WTC11 (cell line): ENCODE data around the gene RPS6KA6. TPM values are rescaled to one million over a fixed set of nuclear protein-coding genes. Genes with fewer than 3 reads are reported as not detected.

Experiments used
- ATAC-seq: fragments of 200-7000 bp; cut with Tn5 transposase; 2 replicates; pipeline ENCODE4 v1.10.0; 2021; ENCODE audit warnings: mild to moderate bottlenecking, moderate library complexity
- CTCF ChIA-PET: fragments of 300-600 bp; sonication (Branson Sonifier 250); formaldehyde crosslinking; loops from one replicate; lab custom pipeline; 2021; ENCODE audit warnings: antibody characterized with exemption; lab: Charles Lee
- POLR2A ChIA-PET: fragments of 350-600 bp; sonication (Branson Sonifier 250); formaldehyde crosslinking; loops from one replicate; lab custom pipeline; 2021; ENCODE audit warnings: antibody characterized with exemption; lab: Charles Lee
- DNase-seq: peaks from one replicate; pipeline ENCODE4 v3.0.0; 2021; ENCODE audit warnings: low spot score
- H3K27ac Mint-ChIP-seq: 2 replicates; pipeline ENCODE4 v1.8.0; 2021; ENCODE audit warnings: mixed read lengths
- H3K27me3 Mint-ChIP-seq: 2 replicates; pipeline ENCODE4 v1.8.0; 2021; ENCODE audit warnings: low read depth, mild to moderate bottlenecking, moderate library complexity, mixed read lengths
- H3K36me3 Mint-ChIP-seq: 2 replicates; pipeline ENCODE4 v1.8.0; 2021; ENCODE audit warnings: mixed read lengths
- H3K4me1 Mint-ChIP-seq: 2 replicates; pipeline ENCODE4 v1.8.0; 2022; ENCODE audit warnings: mixed read lengths
- H3K4me3 Mint-ChIP-seq: 2 replicates; pipeline ENCODE4 v1.8.0; 2021; ENCODE audit warnings: mild to moderate bottlenecking, moderate library complexity, mixed read lengths
- H3K9me3 Mint-ChIP-seq: 2 replicates; pipeline ENCODE4 v1.8.0; 2021; ENCODE audit warnings: mixed read lengths
- CREM ChIP-seq: sonication (generic); formaldehyde crosslinking; IDR thresholded peaks from 2 replicates; pipeline ENCODE4 v1.8.1; 2022; ENCODE audit warnings: mild to moderate bottlenecking, missing genetic modification reagents, moderate library complexity
- EMX1 ChIP-seq: fragments of 250-450 bp; sonication (Bioruptor Pico); IDR thresholded peaks from 2 replicates; pipeline ENCODE4 v1.8.0; 2021; ENCODE audit warnings: mild to moderate bottlenecking
- KAT7 ChIP-seq: sonication (generic); formaldehyde crosslinking; IDR thresholded peaks from 2 replicates; pipeline ENCODE4 v1.8.1; 2023; ENCODE audit warnings: missing genetic modification reagents, mild to moderate bottlenecking, borderline replicate concordance
- MXD4 ChIP-seq: fragments of 250-450 bp; sonication (Bioruptor Pico); IDR thresholded peaks from 2 replicates; pipeline ENCODE4 v1.8.0; 2021; ENCODE audit warnings: mild to moderate bottlenecking, moderate library complexity, borderline replicate concordance
- NFATC4 ChIP-seq: fragments of 250-450 bp; sonication (Bioruptor Pico); IDR thresholded peaks from 2 replicates; pipeline ENCODE4 v1.9.0; 2021; ENCODE audit warnings: mild to moderate bottlenecking
- NR1H2 ChIP-seq: sonication (generic); formaldehyde crosslinking; IDR thresholded peaks from 2 replicates; pipeline ENCODE4 v1.9.0; 2021; ENCODE audit warnings: mild to moderate bottlenecking, moderate library complexity, missing genetic modification reagents
- TCF7 ChIP-seq: sonication (generic); formaldehyde crosslinking; IDR thresholded peaks from 2 replicates; pipeline ENCODE4 v1.8.0; 2022; ENCODE audit warnings: mild to moderate bottlenecking, low read depth, missing genetic modification reagents, moderate library complexity
- TP53 ChIP-seq: sonication (generic); formaldehyde crosslinking; IDR thresholded peaks from 2 replicates; pipeline ENCODE4 v1.8.1; 2023; ENCODE audit warnings: mild to moderate bottlenecking, missing genetic modification reagents
- ZBTB21 ChIP-seq: sonication (generic); formaldehyde crosslinking; IDR thresholded peaks from 2 replicates; pipeline ENCODE4 v1.8.1; 2023; ENCODE audit warnings: mild to moderate bottlenecking, missing genetic modification reagents, borderline replicate concordance
- ZNF232 ChIP-seq: sonication (generic); formaldehyde crosslinking; IDR thresholded peaks from 2 replicates; pipeline ENCODE4 v1.8.0; 2022; ENCODE audit warnings: mild to moderate bottlenecking, missing genetic modification reagents
- ZNF317 ChIP-seq: sonication (generic); formaldehyde crosslinking; IDR thresholded peaks from 2 replicates; pipeline ENCODE4 v1.8.1; 2023; ENCODE audit warnings: low read depth, mild to moderate bottlenecking, moderate library complexity, missing genetic modification reagents, borderline replicate concordance
- total RNA-seq: library from RNA; stranded (reverse); gene quantifications from 3 replicates; pipeline ENCODE4 v1.2.3, GENCODE V29; 2021
- TF ChIP-seq, protein P1 (sequence below): sonication (generic); formaldehyde crosslinking; IDR thresholded peaks from 2 replicates; pipeline ENCODE4 v1.8.0; 2022; ENCODE audit warnings: mild to moderate bottlenecking, missing genetic modification reagents
- TF ChIP-seq, protein P2 (sequence below): fragments of 250-450 bp; sonication (Bioruptor Pico); IDR thresholded peaks from 2 replicates; pipeline ENCODE4 v1.8.0; 2021; ENCODE audit warnings: mild to moderate bottlenecking
- TF ChIP-seq, protein P3 (sequence below): fragments of 250-450 bp; sonication (Bioruptor Pico); IDR thresholded peaks from 2 replicates; pipeline ENCODE4 v1.9.0; 2021; ENCODE audit warnings: mild to moderate bottlenecking
- TF ChIP-seq, protein P4 (sequence below): sonication (generic); formaldehyde crosslinking; IDR thresholded peaks from 2 replicates; pipeline ENCODE4 v1.8.1; 2022; ENCODE audit warnings: low read depth, missing genetic modification reagents, borderline replicate concordance
- TF ChIP-seq, protein P5 (sequence below): sonication (generic); formaldehyde crosslinking; IDR thresholded peaks from 2 replicates; pipeline ENCODE4 v1.8.1; 2023; ENCODE audit warnings: mild to moderate bottlenecking, missing genetic modification reagents, moderate library complexity
- TF ChIP-seq, protein P6 (sequence below): sonication (generic); formaldehyde crosslinking; IDR thresholded peaks from 2 replicates; pipeline ENCODE4 v1.8.0; 2022; ENCODE audit warnings: missing genetic modification reagents
- TF ChIP-seq, protein P7 (sequence below): sonication (generic); formaldehyde crosslinking; IDR thresholded peaks from 2 replicates; pipeline ENCODE4 v1.8.1; 2023; ENCODE audit warnings: mild to moderate bottlenecking, missing genetic modification reagents, borderline replicate concordance
- TF ChIP-seq, protein P8 (sequence below): sonication (generic); formaldehyde crosslinking; IDR thresholded peaks from 2 replicates; pipeline ENCODE4 v1.8.1; 2022; ENCODE audit warnings: low read depth, mild to moderate bottlenecking, moderate library complexity, missing genetic modification reagents, borderline replicate concordance

Gene RPS6KA6
- total RNA-seq, 1 experiment from 2014 or later: 13.3 TPM

DNA sequence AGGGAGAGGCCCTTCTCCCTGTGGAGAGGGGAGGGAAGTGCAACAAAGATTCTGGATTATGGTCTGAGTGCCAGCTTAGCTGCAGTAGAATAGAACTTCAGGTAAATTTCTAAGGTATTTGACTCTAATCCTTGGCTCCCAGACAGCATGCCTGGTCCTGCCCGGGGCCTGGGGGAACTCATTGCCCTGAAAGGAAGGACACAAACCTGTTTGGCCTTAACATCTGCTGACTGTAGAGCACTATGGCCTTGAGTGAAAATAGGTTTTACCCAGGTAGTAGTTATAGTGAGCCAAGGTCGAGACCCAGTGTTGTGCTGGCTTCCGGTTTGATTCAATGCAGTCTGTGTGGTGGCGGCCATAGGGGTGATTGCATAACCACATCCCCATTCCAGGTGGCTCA lies 64.4 kb downstream of the RPS6KA6 start:
- POLR2A ChIA-PET: no interaction called here
- Mint-ChIP-seq H3K36me3 (no peaks in the 10 kb centered on the region), H3K9me3 (no peaks in the 10 kb centered on the region), H3K27ac (no peak overlapping the region)
- ATAC-seq: no peak
- TF ChIP-seq, protein P1, sequence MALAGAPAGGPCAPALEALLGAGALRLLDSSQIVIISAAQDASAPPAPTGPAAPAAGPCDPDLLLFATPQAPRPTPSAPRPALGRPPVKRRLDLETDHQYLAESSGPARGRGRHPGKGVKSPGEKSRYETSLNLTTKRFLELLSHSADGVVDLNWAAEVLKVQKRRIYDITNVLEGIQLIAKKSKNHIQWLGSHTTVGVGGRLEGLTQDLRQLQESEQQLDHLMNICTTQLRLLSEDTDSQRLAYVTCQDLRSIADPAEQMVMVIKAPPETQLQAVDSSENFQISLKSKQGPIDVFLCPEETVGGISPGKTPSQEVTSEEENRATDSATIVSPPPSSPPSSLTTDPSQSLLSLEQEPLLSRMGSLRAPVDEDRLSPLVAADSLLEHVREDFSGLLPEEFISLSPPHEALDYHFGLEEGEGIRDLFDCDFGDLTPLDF: no peak
- TF ChIP-seq, all 79 proteins: peak for 0
- no peak overlapping the region for H3K4me3 Mint-ChIP-seq
- CTCF ChIA-PET: no interaction called here
- no peaks in the 10 kb centered on the region for H3K27me3 Mint-ChIP-seq
- H3K4me1 Mint-ChIP-seq: peaks cover 6% of the 10 kb centered on the region
- DNase-seq: no peak

DNA sequence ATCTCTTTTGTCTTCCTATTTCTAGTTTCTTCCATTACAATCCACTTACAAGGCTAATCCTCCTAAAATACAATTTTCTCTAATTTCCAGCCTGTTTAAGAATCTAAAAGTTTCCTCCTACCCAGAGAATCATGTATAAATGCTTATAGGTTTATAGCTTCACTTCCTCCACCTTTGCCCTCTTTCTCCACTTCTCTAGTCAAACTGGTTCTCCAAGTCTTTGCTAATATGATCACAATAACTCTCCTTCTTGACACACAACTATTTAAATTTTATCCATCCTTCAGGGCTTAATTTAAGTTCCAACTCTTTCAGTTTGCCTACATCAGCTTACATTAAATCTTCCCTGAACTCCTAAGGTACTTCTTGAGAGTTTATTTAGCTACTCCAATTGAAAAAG lies 69.2 kb downstream of the RPS6KA6 start:
- Mint-ChIP-seq H3K9me3 (peaks cover 2% of the 10 kb centered on the region; the same call in 1 of the 2 replicates), H3K27ac (no peak overlapping the region), H3K27me3 (no peaks in the 10 kb centered on the region), H3K4me3 (no peak overlapping the region), H3K4me1 (peaks cover 8% of the 10 kb centered on the region), H3K36me3 (peaks cover 12% of the 10 kb centered on the region)
- CTCF ChIA-PET: interaction anchor here (1.3 kb wide), 1 partner anchor 72 kb away, joined by 9 read pairs; no protein-coding TSS in a partner anchor
- POLR2A ChIA-PET: no interaction called here
- DNase-seq (no peak), ATAC-seq (no peak)
- no peak for TF ChIP-seq EMX1 (CRISPR knock-in tag)
- TF ChIP-seq NR1H2: no peak
- no peak for TF ChIP-seq CREM (CRISPR knock-in tag)
- TF ChIP-seq KAT7 (CRISPR knock-in tag): no peak
- TF ChIP-seq, protein P2, sequence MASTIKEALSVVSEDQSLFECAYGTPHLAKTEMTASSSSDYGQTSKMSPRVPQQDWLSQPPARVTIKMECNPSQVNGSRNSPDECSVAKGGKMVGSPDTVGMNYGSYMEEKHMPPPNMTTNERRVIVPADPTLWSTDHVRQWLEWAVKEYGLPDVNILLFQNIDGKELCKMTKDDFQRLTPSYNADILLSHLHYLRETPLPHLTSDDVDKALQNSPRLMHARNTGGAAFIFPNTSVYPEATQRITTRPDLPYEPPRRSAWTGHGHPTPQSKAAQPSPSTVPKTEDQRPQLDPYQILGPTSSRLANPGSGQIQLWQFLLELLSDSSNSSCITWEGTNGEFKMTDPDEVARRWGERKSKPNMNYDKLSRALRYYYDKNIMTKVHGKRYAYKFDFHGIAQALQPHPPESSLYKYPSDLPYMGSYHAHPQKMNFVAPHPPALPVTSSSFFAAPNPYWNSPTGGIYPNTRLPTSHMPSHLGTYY: no peak
- TF ChIP-seq, protein P3, sequence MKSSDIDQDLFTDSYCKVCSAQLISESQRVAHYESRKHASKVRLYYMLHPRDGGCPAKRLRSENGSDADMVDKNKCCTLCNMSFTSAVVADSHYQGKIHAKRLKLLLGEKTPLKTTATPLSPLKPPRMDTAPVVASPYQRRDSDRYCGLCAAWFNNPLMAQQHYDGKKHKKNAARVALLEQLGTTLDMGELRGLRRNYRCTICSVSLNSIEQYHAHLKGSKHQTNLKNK (CRISPR knock-in tag): no peak
- no peak for TF ChIP-seq ZBTB21 (CRISPR knock-in tag)
- TF ChIP-seq ZNF232 (CRISPR knock-in tag): no peak
- TF ChIP-seq, protein P4, sequence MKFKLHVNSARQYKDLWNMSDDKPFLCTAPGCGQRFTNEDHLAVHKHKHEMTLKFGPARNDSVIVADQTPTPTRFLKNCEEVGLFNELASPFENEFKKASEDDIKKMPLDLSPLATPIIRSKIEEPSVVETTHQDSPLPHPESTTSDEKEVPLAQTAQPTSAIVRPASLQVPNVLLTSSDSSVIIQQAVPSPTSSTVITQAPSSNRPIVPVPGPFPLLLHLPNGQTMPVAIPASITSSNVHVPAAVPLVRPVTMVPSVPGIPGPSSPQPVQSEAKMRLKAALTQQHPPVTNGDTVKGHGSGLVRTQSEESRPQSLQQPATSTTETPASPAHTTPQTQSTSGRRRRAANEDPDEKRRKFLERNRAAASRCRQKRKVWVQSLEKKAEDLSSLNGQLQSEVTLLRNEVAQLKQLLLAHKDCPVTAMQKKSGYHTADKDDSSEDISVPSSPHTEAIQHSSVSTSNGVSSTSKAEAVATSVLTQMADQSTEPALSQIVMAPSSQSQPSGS (CRISPR knock-in tag): no peak
- no peak for TF ChIP-seq TCF7 (CRISPR knock-in tag)
- TF ChIP-seq NFATC4: no peak
- no peak for TF ChIP-seq ZNF317 (CRISPR knock-in tag)
- no peak for TF ChIP-seq TP53
- TF ChIP-seq, protein P5, sequence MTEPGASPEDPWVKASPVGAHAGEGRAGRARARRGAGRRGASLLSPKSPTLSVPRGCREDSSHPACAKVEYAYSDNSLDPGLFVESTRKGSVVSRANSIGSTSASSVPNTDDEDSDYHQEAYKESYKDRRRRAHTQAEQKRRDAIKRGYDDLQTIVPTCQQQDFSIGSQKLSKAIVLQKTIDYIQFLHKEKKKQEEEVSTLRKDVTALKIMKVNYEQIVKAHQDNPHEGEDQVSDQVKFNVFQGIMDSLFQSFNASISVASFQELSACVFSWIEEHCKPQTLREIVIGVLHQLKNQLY (CRISPR knock-in tag): no peak
- TF ChIP-seq, protein P6, sequence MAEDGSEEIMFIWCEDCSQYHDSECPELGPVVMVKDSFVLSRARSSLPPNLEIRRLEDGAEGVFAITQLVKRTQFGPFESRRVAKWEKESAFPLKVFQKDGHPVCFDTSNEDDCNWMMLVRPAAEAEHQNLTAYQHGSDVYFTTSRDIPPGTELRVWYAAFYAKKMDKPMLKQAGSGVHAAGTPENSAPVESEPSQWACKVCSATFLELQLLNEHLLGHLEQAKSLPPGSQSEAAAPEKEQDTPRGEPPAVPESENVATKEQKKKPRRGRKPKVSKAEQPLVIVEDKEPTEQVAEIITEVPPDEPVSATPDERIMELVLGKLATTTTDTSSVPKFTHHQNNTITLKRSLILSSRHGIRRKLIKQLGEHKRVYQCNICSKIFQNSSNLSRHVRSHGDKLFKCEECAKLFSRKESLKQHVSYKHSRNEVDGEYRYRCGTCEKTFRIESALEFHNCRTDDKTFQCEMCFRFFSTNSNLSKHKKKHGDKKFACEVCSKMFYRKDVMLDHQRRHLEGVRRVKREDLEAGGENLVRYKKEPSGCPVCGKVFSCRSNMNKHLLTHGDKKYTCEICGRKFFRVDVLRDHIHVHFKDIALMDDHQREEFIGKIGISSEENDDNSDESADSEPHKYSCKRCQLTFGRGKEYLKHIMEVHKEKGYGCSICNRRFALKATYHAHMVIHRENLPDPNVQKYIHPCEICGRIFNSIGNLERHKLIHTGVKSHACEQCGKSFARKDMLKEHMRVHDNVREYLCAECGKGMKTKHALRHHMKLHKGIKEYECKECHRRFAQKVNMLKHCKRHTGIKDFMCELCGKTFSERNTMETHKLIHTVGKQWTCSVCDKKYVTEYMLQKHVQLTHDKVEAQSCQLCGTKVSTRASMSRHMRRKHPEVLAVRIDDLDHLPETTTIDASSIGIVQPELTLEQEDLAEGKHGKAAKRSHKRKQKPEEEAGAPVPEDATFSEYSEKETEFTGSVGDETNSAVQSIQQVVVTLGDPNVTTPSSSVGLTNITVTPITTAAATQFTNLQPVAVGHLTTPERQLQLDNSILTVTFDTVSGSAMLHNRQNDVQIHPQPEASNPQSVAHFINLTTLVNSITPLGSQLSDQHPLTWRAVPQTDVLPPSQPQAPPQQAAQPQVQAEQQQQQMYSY (CRISPR knock-in tag): no peak
- no peak for TF ChIP-seq MXD4 (CRISPR knock-in tag)
- TF ChIP-seq, protein P1: no peak
- TF ChIP-seq, protein P7, sequence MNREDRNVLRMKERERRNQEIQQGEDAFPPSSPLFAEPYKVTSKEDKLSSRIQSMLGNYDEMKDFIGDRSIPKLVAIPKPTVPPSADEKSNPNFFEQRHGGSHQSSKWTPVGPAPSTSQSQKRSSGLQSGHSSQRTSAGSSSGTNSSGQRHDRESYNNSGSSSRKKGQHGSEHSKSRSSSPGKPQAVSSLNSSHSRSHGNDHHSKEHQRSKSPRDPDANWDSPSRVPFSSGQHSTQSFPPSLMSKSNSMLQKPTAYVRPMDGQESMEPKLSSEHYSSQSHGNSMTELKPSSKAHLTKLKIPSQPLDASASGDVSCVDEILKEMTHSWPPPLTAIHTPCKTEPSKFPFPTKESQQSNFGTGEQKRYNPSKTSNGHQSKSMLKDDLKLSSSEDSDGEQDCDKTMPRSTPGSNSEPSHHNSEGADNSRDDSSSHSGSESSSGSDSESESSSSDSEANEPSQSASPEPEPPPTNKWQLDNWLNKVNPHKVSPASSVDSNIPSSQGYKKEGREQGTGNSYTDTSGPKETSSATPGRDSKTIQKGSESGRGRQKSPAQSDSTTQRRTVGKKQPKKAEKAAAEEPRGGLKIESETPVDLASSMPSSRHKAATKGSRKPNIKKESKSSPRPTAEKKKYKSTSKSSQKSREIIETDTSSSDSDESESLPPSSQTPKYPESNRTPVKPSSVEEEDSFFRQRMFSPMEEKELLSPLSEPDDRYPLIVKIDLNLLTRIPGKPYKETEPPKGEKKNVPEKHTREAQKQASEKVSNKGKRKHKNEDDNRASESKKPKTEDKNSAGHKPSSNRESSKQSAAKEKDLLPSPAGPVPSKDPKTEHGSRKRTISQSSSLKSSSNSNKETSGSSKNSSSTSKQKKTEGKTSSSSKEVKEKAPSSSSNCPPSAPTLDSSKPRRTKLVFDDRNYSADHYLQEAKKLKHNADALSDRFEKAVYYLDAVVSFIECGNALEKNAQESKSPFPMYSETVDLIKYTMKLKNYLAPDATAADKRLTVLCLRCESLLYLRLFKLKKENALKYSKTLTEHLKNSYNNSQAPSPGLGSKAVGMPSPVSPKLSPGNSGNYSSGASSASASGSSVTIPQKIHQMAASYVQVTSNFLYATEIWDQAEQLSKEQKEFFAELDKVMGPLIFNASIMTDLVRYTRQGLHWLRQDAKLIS (CRISPR knock-in tag): no peak
- TF ChIP-seq, protein P8, sequence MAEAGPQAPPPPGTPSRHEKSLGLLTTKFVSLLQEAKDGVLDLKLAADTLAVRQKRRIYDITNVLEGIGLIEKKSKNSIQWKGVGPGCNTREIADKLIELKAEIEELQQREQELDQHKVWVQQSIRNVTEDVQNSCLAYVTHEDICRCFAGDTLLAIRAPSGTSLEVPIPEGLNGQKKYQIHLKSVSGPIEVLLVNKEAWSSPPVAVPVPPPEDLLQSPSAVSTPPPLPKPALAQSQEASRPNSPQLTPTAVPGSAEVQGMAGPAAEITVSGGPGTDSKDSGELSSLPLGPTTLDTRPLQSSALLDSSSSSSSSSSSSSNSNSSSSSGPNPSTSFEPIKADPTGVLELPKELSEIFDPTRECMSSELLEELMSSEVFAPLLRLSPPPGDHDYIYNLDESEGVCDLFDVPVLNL (CRISPR knock-in tag): no peak
